Retinal pigment epithelial cell (primary cell): ENCODE results near the gene ERN2.
"Not testable (repeated sequence)": the region's sequence is repeated elsewhere in the genome, so short reads cannot be mapped to it uniquely, and the experiment has no call there.

Experiments used
- DNase-seq: peaks from one replicate; pipeline ENCODE4 v3.0.0-alpha.2; 2010; ENCODE audit warnings: low read depth
- H3K4me3 ChIP-seq: 2 replicates; pipeline ENCODE4 v1.5.1; 2011; ENCODE audit warnings: mild to moderate bottlenecking, low read length, control low read depth, moderate library complexity
- CTCF ChIP-seq: conservative IDR thresholded peaks from 2 replicates; pipeline ENCODE4 v1.5.1; 2011; ENCODE audit warnings: low read depth, low read length, control low read depth, inconsistent platforms

The ERN2 gene

GRCh38 chr16:23729503-23730424 lies 16.7 kb upstream of the ERN2 start:
- TF ChIP-seq CTCF = no peak
- DNase-seq = no peak
- H3K4me3 ChIP-seq = no peak overlapping the region

- TF ChIP-seq CTCF = no peak
- no peak overlapping the region for H3K4me3 ChIP-seq
- DNase-seq = no peak
Measured at GRCh38 chr16:23728112-23728477, 15.1 kb upstream of the ERN2 start.

GRCh38 chr16:23726710-23727109 lies 13.7 kb upstream of the ERN2 start:
- TF ChIP-seq CTCF = no peak
- no peak for DNase-seq
- H3K4me3 ChIP-seq = no peak overlapping the region

DNA sequence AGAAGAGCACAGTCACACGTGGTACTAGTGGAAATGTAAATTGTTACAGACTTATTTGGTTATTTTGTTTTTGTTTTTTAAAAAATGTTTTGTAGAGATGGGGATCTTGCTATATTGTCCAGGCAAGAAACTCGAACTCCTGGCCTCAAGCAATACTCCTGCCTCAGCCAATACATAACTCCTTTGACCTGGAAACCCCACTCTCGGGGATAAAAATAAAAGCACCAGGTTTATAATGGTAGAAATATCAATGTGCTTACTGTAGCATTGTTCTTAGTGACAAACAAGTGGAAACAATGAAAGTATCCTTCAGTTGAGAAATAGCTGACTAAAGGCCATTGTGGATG lies 11.7 kb upstream of the ERN2 start:
- TF ChIP-seq CTCF = no peak
- H3K4me3 ChIP-seq = no peak overlapping the region
- no peak for DNase-seq

DNA sequence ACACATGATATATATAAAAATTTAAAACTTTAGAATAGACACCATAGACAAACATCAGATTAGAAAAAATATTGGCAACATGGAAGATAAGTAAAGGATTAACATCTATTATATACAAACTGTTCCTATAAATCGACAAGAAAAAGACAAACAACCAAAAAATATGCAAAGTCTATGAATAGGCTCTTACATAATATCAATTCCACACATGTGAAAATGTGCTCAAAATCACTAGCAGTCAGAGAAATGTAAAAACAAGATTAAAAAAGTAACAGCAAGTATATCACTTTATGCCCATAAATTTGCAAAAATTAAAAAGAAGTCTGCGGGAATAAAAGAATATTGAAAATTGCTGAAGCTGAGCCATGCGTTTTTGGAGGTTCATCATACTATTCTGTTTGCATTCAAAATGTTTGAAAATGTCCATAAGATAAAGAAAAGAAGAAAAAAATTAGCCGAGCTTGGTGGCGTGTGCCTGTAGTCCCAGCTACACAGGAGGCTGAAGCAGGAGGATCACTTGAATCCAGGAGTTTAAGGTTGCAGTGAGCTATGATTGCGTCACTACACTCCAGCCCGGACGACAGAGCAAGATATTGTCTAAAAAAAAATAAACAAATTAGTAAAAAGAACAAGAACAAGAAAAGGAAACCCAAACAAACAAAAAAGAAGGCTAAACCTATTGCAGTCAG lies 11.2 kb upstream of the ERN2 start:
- no peak for TF ChIP-seq CTCF
- no peak overlapping the region for H3K4me3 ChIP-seq
- no peak for DNase-seq

DNA sequence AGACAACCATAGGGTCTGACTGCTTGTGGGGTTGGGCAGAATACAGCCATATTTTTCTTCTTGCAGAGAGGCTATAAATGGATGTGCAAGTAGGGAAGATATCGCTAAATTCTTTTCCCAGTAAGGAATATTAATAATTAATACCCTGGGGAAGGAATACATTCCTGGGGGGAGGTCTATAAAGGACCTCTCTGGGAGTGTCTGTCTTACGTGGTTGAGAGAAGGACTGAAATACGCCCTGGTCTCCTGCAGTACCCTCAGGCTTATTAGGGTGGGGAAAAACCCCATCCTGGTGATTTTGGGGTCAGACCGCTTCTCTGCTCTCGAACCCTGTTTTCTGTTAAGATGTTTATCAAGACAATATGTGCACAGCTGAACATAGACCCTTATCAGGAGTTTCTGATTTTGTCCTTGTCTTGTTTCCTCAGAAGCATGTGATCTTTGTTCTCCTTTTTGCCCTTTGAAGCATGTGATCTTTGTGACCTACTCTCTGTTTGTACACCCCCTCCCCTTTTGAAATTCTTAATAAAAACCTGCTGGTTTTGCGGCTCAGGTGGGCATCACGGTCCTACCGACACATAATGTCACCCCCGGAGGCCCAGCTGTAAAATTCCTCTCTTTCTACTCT lies 9.7 kb upstream of the ERN2 start:
- DNase-seq, H3K4me3 ChIP-seq: not testable (repeated sequence)

GRCh38 chr16:23716484-23716883 lies 3.5 kb upstream of the ERN2 start:
- H3K4me3 ChIP-seq = no peak overlapping the region
- DNase-seq = no peak
- TF ChIP-seq CTCF = no peak
